ENCODE results near the gene FOXJ3.
A peak's percentile ranks its signal among the peaks of the same experiment; 100 is the strongest.

Gene FOXJ3

GRCh38 chr1:42334240-42335049, 590 bp downstream of the FOXJ3 start (continued):
- TF ChIP-seq ZSCAN18 (tag by site-specific recombination; IDR thresholded peaks at IDR 0.05) (no peak), ZSCAN30 (tag by site-specific recombination; IDR thresholded peaks at IDR 0.05) (no peak), SCRT1 (tag by site-specific recombination; IDR thresholded peaks at IDR 0.05; ENCODE audit: borderline replicate concordance) (peak; percentile 76; the same call in 1 of the 2 replicates), ZNF548 (tag by site-specific recombination; IDR thresholded peaks at IDR 0.05) (no peak), ZNF626 (tag by site-specific recombination; IDR thresholded peaks at IDR 0.05) (no peak), ZNF121 (tag by site-specific recombination; IDR thresholded peaks at IDR 0.05) (no peak), ZNF837 (tag by site-specific recombination; IDR thresholded peaks at IDR 0.05) (no peak), KLF10 (tag by site-specific recombination; IDR thresholded peaks at IDR 0.05) (no peak), ZBTB7A (tag by site-specific recombination; IDR thresholded peaks at IDR 0.05; ENCODE audit: low read depth) (no peak), ZNF585B (tag by site-specific recombination; IDR thresholded peaks at IDR 0.05) (no peak), ZNF10 (tag by site-specific recombination; IDR thresholded peaks at IDR 0.05) (no peak), ZNF221 (tag by site-specific recombination; IDR thresholded peaks at IDR 0.05; ENCODE audit: borderline replicate concordance) (no peak), ZNF768 (tag by site-specific recombination; IDR thresholded peaks at IDR 0.05) (no peak), ZNF610 (tag by site-specific recombination; IDR thresholded peaks at IDR 0.05; ENCODE audit: borderline replicate concordance) (no peak), CTCF (tag by site-specific recombination; IDR thresholded peaks at IDR 0.05) (peak; percentile 15), OSR2 (tag by site-specific recombination; IDR thresholded peaks at IDR 0.05) (no peak), ZNF830 (tag by site-specific recombination; IDR thresholded peaks at IDR 0.05; ENCODE audit: low read depth) (no peak), MYNN (tag by site-specific recombination; IDR thresholded peaks at IDR 0.05; ENCODE audit: borderline replicate concordance) (no peak), ZNF776 (tag by site-specific recombination; IDR thresholded peaks at IDR 0.05; ENCODE audit: borderline replicate concordance) (no peak), ZNF16 (tag by site-specific recombination; IDR thresholded peaks at IDR 0.05; ENCODE audit: low read depth) (no peak), ZNF843 (tag by site-specific recombination; IDR thresholded peaks at IDR 0.05) (no peak), ZNF24 (tag by site-specific recombination; IDR thresholded peaks at IDR 0.05) (peak; percentile 59; the same call in 1 of the 2 replicates), ZNF449 (tag by site-specific recombination; IDR thresholded peaks at IDR 0.05) (no peak), ZNF658 (tag by site-specific recombination; IDR thresholded peaks at IDR 0.05) (no peak), BCL11A (tag by site-specific recombination; IDR thresholded peaks at IDR 0.05; ENCODE audit: low read depth) (no peak), ZNF416 (tag by site-specific recombination; IDR thresholded peaks at IDR 0.05) (no peak), SP2 (tag by site-specific recombination; IDR thresholded peaks at IDR 0.05) (peak; percentile 79), ZNF138 (tag by site-specific recombination; IDR thresholded peaks at IDR 0.05; ENCODE audit: borderline replicate concordance) (no peak), ZNF560 (tag by site-specific recombination; IDR thresholded peaks at IDR 0.05; ENCODE audit: borderline replicate concordance) (no peak)
- TF ChIP-seq, protein P1, sequence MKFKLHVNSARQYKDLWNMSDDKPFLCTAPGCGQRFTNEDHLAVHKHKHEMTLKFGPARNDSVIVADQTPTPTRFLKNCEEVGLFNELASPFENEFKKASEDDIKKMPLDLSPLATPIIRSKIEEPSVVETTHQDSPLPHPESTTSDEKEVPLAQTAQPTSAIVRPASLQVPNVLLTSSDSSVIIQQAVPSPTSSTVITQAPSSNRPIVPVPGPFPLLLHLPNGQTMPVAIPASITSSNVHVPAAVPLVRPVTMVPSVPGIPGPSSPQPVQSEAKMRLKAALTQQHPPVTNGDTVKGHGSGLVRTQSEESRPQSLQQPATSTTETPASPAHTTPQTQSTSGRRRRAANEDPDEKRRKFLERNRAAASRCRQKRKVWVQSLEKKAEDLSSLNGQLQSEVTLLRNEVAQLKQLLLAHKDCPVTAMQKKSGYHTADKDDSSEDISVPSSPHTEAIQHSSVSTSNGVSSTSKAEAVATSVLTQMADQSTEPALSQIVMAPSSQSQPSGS (tag by site-specific recombination; IDR thresholded peaks at IDR 0.05; ENCODE audit: low read depth): no peak
- TF ChIP-seq, protein P2, sequence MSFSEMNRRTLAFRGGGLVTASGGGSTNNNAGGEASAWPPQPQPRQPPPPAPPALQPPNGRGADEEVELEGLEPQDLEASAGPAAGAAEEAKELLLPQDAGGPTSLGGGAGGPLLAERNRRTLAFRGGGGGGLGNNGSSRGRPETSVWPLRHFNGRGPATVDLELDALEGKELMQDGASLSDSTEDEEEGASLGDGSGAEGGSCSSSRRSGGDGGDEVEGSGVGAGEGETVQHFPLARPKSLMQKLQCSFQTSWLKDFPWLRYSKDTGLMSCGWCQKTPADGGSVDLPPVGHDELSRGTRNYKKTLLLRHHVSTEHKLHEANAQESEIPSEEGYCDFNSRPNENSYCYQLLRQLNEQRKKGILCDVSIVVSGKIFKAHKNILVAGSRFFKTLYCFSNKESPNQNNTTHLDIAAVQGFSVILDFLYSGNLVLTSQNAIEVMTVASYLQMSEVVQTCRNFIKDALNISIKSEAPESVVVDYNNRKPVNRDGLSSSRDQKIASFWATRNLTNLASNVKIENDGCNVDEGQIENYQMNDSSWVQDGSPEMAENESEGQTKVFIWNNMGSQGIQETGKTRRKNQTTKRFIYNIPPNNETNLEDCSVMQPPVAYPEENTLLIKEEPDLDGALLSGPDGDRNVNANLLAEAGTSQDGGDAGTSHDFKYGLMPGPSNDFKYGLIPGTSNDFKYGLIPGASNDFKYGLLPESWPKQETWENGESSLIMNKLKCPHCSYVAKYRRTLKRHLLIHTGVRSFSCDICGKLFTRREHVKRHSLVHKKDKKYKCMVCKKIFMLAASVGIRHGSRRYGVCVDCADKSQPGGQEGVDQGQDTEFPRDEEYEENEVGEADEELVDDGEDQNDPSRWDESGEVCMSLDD (tag by site-specific recombination; IDR thresholded peaks at IDR 0.05): peak; percentile 72
- TF ChIP-seq, protein P3, sequence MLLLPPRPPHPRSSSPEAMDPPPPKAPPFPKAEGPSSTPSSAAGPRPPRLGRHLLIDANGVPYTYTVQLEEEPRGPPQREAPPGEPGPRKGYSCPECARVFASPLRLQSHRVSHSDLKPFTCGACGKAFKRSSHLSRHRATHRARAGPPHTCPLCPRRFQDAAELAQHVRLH (tag by site-specific recombination; IDR thresholded peaks at IDR 0.05): no peak

Data from HEK293 (cell line).